Right ventricle myocardium superior (tissue), 1 donor: ENCODE data around the gene CD300H. TPM values are rescaled to one million over a fixed set of nuclear protein-coding genes. Genes with fewer than 3 reads are reported as not detected.
"Not testable (repeated sequence)": the region's sequence is repeated elsewhere in the genome, so short reads cannot be mapped to it uniquely, and the experiment has no call there.

ENCODE experiments used
- ATAC-seq: fragments of 200-7000 bp; cut with Tn5 transposase; one replicate; pipeline ENCODE4 v1.9.1; 2020; ENCODE audit warnings: mild to moderate bottlenecking; ENCODE audit not compliant: poor library complexity
- DNase-seq: peaks from one replicate; pipeline ENCODE4 v3.0.0-alpha.2; 2020
- intact Hi-C: fragments of 100-400 bp; cut with DNase I; formaldehyde crosslinking; loops from one replicate; pipeline ENCODE4 v1.11.2; 2022
- total RNA-seq: library from RNA; stranded (reverse); fragmentation: NEBNext Ultra II Directional; extraction: Animal tissue kit (Norgen Biotek cat#: 25700); gene quantifications from one replicate; pipeline ENCODE4 v1.2.1, GENCODE V29; 2021
- donor health status: DM: no; HTN: yes; CAD: no; lungs with severe emphysema.

Gene CD300H
- total RNA-seq, 1 donor from 2014 or later = not detected

DNA sequence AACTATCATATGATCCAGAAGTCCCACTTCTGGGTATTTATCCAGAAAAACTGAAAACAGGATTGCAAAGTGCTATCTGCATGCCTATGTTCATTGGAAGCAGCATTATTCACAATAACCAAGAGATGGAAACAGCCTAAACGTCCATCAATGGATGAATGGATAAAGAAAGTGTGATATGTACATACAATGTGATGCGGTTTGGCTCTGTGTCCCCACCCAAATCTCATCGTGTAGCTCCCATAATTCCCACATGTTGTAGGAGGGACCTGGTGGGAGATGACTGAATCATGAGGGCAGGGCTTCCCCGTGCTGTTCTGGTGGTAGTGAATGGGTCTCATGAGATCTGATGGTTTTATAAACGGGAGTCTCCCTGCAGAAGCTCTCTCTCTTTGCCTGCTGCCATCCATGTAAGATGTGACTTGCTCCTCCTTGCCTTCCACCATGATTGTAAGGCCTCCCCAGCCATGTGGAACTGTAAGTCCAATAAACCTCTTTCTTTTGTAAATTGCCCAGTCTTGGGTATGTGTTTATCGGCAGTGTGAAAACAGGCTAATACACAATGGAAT is 48.8 kb downstream of the CD300H start:
- DNase-seq, ATAC-seq, intact Hi-C loops: not testable (repeated sequence)

DNA sequence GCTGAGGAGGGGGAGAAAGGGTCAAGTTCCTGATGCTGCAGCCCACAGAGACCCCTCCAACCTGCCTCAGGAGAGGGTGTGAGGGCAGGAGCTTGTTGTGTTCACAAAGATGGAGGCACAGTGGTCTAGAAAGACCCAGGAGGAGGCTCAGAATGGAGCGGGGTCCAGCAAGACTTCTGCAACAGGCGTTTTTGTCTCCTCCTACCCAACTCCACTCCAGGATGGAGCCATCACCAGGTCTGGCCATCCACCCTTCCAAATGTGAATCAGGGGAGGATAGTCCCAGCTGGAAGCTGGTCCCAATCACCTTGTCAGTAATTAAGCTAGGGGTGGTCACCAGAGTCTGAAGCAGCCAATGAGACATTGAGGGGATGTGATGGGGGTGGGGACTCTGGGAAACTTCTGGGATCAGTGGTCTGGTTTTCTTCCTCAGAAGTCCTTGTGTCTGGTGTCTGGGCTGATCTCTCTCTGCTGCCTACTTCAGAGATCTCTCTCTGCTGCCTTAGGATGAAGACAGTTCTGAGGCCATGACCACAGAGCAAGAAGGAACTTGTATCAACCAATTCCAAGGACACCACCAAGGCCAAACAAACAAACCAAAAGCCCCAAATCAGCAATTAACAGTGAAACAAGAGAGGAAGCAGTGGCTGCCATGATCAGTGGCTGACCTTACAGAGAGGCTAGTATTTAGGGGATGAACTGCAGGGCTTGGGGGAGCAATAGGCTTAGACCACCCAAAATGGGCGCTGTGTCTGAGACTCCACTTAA is 50.6 kb downstream of the CD300H start:
- DNase-seq (no peak), ATAC-seq (no peak)
- intact Hi-C loops = no loop called here

- ATAC-seq = no peak
- intact Hi-C loops = no loop called here
- no peak for DNase-seq
These were observed 51.4 kb downstream of the CD300H start for GRCh38 chr17:74515941-74516340.

DNA sequence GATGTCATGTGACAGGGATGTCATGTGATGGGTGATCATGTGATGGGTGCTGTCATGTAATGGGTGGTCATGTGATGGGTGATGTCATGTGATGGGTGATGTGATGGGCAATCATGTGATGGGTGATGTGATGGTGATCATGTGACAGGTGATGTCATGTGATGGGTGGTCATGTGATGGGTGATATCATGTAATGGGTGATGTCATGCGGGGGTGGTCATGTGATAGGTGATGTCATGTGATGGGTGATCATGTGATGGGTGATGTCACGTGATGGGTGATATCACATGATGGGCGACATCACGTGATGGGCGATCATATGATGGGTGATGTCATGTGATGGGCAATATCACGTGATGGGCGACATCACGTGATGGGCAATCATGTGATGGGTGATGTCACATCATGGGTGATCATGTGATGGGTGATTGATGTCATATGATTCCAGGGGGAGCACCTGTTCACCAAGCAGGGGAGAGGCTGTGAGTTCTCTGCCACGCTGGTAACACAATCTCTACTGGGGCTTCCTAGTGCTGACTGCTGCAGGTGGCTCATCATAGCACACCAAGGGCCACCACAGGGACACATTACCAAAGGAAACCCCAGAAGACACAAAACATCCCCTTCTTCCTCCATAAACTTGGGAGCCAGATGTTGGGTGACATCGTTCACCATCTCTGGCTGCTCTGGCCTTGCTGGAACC is 52.5 kb downstream of the CD300H start:
- no peak for ATAC-seq
- intact Hi-C loops = no loop called here
- DNase-seq = no peak

DNA sequence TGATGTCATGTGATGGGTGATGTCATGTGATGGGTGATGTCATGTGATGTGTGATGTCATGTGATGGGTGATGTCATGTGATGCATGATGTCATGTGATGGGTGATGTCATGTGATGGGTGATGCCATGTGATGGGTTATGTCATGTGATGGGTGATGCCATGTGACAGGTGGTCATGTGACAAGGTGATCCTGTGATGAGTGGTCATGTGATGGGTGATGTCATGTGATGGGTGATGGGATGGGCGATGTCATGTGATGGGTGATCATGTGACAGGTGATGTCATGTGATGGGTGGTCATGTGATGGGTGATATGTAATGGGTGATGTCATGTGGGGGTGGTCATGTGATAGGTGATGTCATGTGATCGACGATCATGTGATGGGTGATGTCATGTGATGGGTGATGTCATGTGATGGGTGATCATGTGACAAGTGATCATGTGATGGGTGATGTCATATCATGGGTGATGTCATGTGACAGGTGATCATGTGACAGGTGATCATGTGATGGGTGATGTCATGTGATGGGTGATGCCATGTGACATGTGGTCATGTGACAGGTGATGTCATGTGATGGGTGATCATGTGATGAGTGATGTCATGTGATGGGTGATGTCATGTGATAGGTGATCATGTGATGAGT is 53.2 kb downstream of the CD300H start:
- ATAC-seq (no peak), DNase-seq (no peak)
- intact Hi-C loops = no loop called here

- ATAC-seq (peak; percentile 32), DNase-seq (no peak)
- intact Hi-C loops = no loop called here
These were observed 54.7 kb downstream of the CD300H start for GRCh38 chr17:74512624-74513091.

DNA sequence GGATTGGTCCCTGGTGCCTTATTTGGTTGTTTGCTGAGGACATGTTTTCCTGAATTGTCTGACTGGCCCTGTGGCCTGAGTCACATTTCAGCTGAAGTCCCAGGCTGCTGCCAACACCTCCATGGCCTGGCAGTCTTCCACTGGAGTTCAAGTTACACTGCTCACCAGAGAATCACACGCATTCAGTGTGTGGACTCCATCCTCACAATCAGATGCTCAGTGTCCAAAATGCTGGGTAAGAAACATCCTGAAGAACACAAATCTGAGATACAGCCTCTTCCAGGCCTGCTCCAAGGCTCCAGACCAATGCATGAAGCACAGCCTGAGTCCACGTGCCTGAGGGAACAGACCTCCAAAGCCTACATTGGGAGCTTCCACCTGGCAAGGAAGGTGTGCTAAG is 55.3 kb downstream of the CD300H start:
- DNase-seq (peak; percentile 64), ATAC-seq (peak; percentile 85)
- intact Hi-C loops = no loop called here

Other genes starting within 250 kb of the CD300H start
- 0.22 TPM for gene KIF19, start 241.3 kb downstream of the CD300H start, total RNA-seq
- not detected for gene BTBD17, start 205.6 kb downstream of the CD300H start, total RNA-seq
- gene GPR142, start 200.0 kb downstream of the CD300H start, total RNA-seq = not detected
- gene GPRC5C, start 135.4 kb downstream of the CD300H start, total RNA-seq = 30.5 TPM
- gene CD300A, start 100.9 kb downstream of the CD300H start, total RNA-seq = 1.7 TPM
- gene CD300LB, start 36.0 kb downstream of the CD300H start, total RNA-seq = 0.16 TPM
- 1.00 TPM for gene CD300C, start 21.4 kb downstream of the CD300H start, total RNA-seq
- not detected for gene CD300LD, start 24.8 kb upstream of the CD300H start, total RNA-seq
- 0.38 TPM for gene CD300E, start 56.2 kb upstream of the CD300H start, total RNA-seq
- gene CD300LF, start 145.4 kb upstream of the CD300H start, total RNA-seq = not detected
- gene RAB37, start 169.7 kb upstream of the CD300H start, total RNA-seq = 4.1 TPM
- gene NHERF1, start 181.1 kb upstream of the CD300H start, total RNA-seq = 13.7 TPM
- gene NAT9, start 208.8 kb upstream of the CD300H start, total RNA-seq = 18.6 TPM